Naive B cell (primary cell): Measurements from ENCODE around the gene PSG5. TPM values are rescaled to one million over a fixed set of nuclear protein-coding genes. Genes with fewer than 3 reads are reported as not detected.
"Not testable (repeated sequence)": the region's sequence is repeated elsewhere in the genome, so short reads cannot be mapped to it uniquely, and the experiment has no call there.

Experiments
- ATAC-seq, 2 donors: fragments of 150-1000 bp; cut with Tn5 transposase; 2 replicates each; pipeline ENCODE4 v1.10.0; 2021; ENCODE audit warnings: low read depth in 2 of 2, mild to moderate bottlenecking in 2 of 2, moderate library complexity in 2 of 2
- DNase-seq: peaks from one replicate; pipeline ENCODE4 v3.0.0; 2022
- H3K27ac Mint-ChIP-seq, 6 donors: one replicate each; pipeline ENCODE4 v1.8.0; 2020 to 2022; ENCODE audit warnings: mild to moderate bottlenecking in 6 of 6, mixed read lengths in 6 of 6, moderate library complexity in 5 of 6, inconsistent platforms in 2 of 6
- H3K27me3 Mint-ChIP-seq, 3 donors: one replicate each; pipeline ENCODE4 v1.8.0; 2021 to 2022; ENCODE audit warnings: mixed read lengths in 3 of 3, mild to moderate bottlenecking in 1 of 3
- H3K36me3 Mint-ChIP-seq, 2 donors: one replicate each; pipeline ENCODE4 v1.8.0; 2020 to 2022; ENCODE audit warnings: mixed read lengths in 2 of 2, inconsistent platforms in 1 of 2, mild to moderate bottlenecking in 1 of 2
- H3K4me1 Mint-ChIP-seq, 3 donors: one replicate each; pipeline ENCODE4 v1.8.0; 2020 to 2022; ENCODE audit warnings: mixed read lengths in 3 of 3, inconsistent platforms in 1 of 3, mild to moderate bottlenecking in 1 of 3, moderate library complexity in 1 of 3
- H3K4me3 Mint-ChIP-seq, 8 donors: one replicate each; pipeline ENCODE4 v1.8.0; 2020 to 2022; ENCODE audit warnings: mild to moderate bottlenecking in 8 of 8, mixed read lengths in 8 of 8, moderate library complexity in 8 of 8, inconsistent platforms in 2 of 8
- H3K9me3 Mint-ChIP-seq, 7 donors: one replicate each; pipeline ENCODE4 v1.8.0; 2020 to 2022; ENCODE audit warnings: mixed read lengths in 7 of 7, mild to moderate bottlenecking in 5 of 7, inconsistent platforms in 2 of 7, moderate library complexity in 1 of 7
- polyA plus RNA-seq, 6 donors: library from polyadenylated mRNA; unstranded; fragments of 300-500 nt; fragmentation: Illumina TruSeq; gene quantifications; one replicate each; pipeline ENCODE4 v1.2.3, GENCODE V29; 2021; ENCODE audit warnings: low read depth in 6 of 6

PSG5 gene
- polyA plus RNA-seq = not detected

DNA sequence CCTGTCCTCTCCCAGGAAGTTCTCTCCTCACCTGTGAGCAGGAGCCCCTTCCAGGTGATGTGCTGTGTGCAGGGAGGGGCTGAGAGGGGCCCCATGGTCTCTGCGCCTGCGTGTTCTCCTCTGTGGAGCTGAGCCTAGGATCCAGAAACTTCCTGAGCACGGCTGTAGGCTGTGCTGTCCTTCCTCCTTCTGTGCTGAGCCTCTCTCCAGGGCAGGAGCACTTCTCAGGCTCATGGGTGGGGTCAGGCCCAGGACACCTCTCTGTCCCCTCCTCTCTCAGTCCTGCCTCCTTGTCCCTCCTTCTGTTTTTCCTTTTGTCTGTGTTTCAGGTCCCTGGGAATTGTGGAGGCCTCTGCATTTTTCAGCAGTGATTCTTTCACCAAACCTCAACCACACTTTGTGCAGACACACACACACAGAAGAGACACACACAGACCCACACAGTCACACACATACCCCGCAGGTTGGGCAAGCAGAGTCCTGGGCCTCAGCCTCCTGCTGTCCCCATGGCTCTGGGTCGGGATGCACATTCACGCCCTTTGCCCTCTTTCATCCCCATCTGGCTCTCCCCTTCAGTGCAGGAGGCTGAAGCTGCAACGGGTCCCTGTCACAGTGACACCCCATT lies at the start of gene PSG5:
Gene PSG5, minus strand, starts transcription at position 226 of the 625 bp plus-strand sequence. Its CDS starts 131 bp downstream, at position 95.
- not testable (repeated sequence) for ATAC-seq, H3K4me1 Mint-ChIP-seq, H3K27ac Mint-ChIP-seq, H3K9me3 Mint-ChIP-seq, H3K36me3 Mint-ChIP-seq, DNase-seq
- H3K27me3 Mint-ChIP-seq = peaks cover 5 to 41% (median 31%) of the 10 kb centered on the region in 3 donors
- peak within 1 kb of the TSS in 1 of 8 donors; percentile 25 for H3K4me3 Mint-ChIP-seq

DNA sequence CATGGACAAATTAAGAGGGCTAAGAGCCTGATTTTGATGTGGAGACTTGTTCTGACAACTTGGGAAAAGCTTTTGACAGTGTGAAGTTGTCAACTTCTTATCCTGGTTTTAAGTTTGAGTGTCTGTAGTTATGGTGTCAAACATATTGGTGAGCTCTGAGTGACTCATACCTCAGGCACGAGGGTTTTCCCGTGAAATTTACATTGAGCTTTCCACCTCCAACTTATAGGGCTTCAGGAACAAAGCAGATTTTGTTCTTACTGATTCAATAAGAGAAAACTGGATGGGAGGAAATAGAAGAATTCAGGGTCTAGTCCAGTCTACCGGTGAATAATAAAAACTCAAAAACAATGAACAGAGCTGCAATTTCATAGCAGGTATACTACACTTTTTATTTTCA lies 49.4 kb upstream of the PSG5 start:
- ATAC-seq, H3K4me1 Mint-ChIP-seq, H3K27me3 Mint-ChIP-seq, H3K4me3 Mint-ChIP-seq, H3K27ac Mint-ChIP-seq, DNase-seq: not testable (repeated sequence)
- Mint-ChIP-seq H3K9me3 (peaks cover 19 to 63% (median 32%) of the 10 kb centered on the region in 7 donors), H3K36me3 (peaks cover 9 to 20% of the 10 kb centered on the region in 2 donors)

DNA sequence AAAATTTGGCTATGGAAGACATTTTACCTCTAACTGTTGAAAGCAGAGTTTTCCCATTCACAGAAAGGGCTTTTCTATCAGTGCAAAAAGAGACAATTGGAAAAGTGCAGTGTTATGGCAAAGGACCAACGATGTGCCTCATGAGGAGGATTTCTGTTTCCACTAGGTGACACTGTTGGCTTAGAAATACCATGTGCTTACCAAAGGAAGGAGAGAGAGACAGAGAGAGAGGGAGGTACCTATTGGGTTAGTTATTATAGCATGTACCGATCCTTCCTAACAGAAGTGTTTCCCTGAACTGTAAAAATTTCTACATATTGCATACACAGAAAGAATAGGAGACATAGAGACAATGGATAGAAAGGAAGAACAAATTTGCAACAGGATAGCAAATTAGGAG lies 43.0 kb upstream of the PSG5 start:
- no peak for ATAC-seq

DNA sequence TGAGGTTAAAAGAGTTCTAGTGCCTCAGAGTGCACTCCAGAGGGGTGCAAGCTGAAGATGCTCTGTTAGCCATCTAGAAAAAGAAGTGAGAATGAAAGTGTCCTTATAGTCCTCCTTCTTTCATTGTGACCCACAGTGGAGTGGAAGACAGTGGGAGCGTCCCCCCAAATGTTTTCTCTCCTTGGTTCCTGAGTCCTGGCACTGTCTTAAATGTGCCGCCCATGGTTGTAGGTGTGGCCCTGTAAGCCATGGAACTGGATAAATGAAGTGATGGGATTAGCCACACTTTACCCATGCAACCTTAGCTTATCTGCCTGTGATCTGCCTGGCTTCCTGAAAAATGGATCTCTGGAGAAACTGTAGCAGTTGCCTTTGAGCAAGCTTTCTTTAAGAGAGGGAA lies 42.4 kb upstream of the PSG5 start:
- H3K4me3 Mint-ChIP-seq, DNase-seq, H3K4me1 Mint-ChIP-seq, H3K27me3 Mint-ChIP-seq, H3K27ac Mint-ChIP-seq, ATAC-seq: not testable (repeated sequence)
- Mint-ChIP-seq H3K36me3 (peaks cover 0 to 17% of the 10 kb centered on the region in 2 donors), H3K9me3 (peaks cover 22 to 91% (median 59%) of the 10 kb centered on the region in 7 donors)

More for the DNA sequence above, 43.0 kb upstream of the PSG5 start:
- Mint-ChIP-seq H3K9me3 (peaks cover 21 to 90% (median 56%) of the 10 kb centered on the region in 7 donors), H3K27ac (no peak overlapping the region), H3K27me3 (peaks cover 0 to 8% (median 4%) of the 10 kb centered on the region in 3 donors), H3K36me3 (peaks cover 0 to 22% of the 10 kb centered on the region in 2 donors), H3K4me1 (no peaks in the 10 kb centered on the region), H3K4me3 (no peak overlapping the region)
- no peak for DNase-seq

DNA sequence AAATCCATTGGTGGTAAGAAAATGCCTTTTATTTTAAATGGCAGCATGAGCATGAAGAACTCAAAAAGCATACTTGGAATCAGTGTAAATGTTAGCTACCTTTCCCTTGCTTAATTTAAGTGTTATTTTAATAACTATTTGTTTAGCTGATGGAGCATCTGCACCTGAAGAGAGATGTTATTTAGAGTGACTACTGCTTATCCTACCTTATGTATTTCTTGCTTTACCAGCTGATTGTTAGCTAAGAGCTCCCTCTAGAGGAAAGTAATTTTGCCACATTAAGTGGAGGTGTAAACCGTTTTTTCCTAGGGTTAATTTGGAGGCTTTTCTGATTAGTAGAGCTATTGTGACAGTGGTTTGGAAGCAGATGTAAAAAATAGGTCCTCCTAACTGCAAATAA lies 40.6 kb upstream of the PSG5 start:
- not testable (repeated sequence) for H3K27me3 Mint-ChIP-seq, H3K4me3 Mint-ChIP-seq, DNase-seq, ATAC-seq, H3K27ac Mint-ChIP-seq, H3K36me3 Mint-ChIP-seq, H3K4me1 Mint-ChIP-seq
- H3K9me3 Mint-ChIP-seq = peaks cover 14 to 92% (median 60%) of the 10 kb centered on the region in 7 donors

DNA sequence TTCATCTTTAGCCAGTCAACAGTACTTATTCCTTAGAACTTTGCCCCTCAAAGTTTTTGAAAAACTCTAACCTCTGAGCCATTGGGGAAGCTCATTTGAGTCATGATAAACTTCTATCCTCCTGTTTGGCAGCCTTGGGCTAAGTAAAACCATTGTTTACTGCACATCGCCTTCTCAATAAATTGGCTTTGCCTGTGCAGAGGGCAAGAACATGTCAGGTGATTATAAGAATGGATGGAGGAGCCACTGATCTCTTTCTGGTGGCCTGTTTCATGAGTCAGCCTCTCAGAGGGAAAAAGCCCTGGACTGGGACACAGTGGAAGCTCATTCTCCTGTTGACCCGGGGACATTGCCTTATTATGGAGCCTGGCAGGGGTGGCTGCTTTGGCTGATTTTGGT lies 38.5 kb upstream of the PSG5 start:
- Mint-ChIP-seq H3K36me3 (peaks cover 0 to 9% of the 10 kb centered on the region in 2 donors), H3K9me3 (peaks cover 12 to 82% (median 55%) of the 10 kb centered on the region in 7 donors), H3K27ac (no peak overlapping the region), H3K4me3 (no peak overlapping the region), H3K27me3 (peaks cover 0 to 3% (median 0%) of the 10 kb centered on the region in 3 donors), H3K4me1 (no peaks in the 10 kb centered on the region)
- DNase-seq (no peak), ATAC-seq (no peak)

DNA sequence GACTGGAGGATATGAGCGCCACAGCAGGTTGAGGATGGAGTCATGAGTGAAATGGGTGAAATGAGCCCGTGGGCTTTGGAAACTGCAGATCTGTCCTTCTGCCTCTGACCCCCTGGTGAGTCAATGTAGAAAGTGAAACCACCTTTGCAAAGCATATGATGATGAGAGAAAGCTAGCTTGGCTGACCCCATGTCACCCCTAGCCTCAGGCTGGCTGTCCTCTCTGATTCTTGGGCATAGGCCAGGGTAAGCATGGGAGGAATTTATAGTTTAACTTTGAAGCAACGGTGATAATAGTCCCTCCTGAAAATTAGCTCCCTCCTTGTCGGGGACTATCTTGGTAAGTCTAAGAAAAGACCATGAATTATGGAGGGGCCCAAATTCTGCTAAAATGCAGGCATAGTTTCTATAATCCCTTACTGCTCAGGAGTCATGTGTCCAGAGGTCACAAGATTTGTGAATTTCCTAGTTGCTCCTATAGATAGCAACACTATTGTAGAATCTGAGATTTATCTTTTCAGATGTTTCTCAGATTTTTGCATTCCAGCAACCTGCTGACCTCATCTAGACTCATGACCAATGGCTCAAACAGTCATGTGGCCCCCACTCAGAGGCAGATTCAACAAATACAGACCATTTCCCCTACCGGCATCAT lies 38.0 kb upstream of the PSG5 start:
- H3K27ac Mint-ChIP-seq, DNase-seq, H3K27me3 Mint-ChIP-seq, H3K36me3 Mint-ChIP-seq, H3K4me1 Mint-ChIP-seq, ATAC-seq, H3K4me3 Mint-ChIP-seq: not testable (repeated sequence)
- H3K9me3 Mint-ChIP-seq = peaks cover 8 to 79% (median 50%) of the 10 kb centered on the region in 7 donors

DNA sequence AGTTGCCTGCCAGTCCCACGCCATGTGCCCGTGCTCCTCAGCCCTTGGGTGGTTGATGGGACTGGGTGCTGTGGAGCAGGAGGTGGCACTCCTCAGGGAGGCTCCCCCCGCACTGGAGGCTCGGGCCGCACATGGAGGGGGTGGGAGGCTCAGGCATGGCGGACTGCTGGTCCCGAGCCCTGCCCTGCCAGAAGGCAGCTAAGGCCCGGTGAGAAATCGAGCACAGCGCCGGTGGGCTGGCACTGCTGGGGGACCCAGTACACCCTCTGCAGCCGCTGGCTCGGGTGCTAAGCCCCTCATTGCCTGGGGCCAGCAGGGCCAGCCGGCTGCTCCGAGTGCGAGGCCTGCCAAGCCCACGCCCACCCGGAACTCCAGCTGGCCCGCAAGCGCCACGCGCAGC lies 35.6 kb upstream of the PSG5 start:
- not testable (repeated sequence) for ATAC-seq, H3K27ac Mint-ChIP-seq, H3K27me3 Mint-ChIP-seq, H3K4me3 Mint-ChIP-seq, H3K4me1 Mint-ChIP-seq, DNase-seq, H3K36me3 Mint-ChIP-seq
- peaks cover 6 to 74% (median 34%) of the 10 kb centered on the region in 7 donors for H3K9me3 Mint-ChIP-seq

DNA sequence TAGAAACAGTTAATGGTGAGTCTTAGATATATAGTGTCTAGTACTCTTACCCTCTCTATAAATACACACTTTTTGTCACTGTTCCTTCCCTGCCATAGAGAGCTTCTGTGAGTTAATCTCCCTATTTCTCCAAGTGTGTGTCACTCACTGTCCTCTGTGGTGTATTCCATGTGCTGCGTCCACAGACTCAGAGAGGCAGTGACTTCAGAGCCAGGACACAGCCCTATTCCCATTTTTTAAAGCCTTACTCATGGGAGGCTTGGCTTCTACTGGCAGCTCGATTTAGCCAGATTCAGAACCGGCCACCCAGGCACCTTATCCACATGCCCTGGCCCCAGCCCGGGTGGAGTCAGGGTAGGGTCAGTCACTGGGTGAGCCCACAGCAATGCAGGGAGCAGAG lies 32.8 kb upstream of the PSG5 start:
- Mint-ChIP-seq H3K9me3 (peaks cover 9 to 47% (median 12%) of the 10 kb centered on the region in 7 donors), H3K27me3 (peaks cover 3 to 11% (median 8%) of the 10 kb centered on the region in 3 donors)
- not testable (repeated sequence) for H3K4me3 Mint-ChIP-seq, ATAC-seq, DNase-seq, H3K4me1 Mint-ChIP-seq, H3K27ac Mint-ChIP-seq, H3K36me3 Mint-ChIP-seq

DNA sequence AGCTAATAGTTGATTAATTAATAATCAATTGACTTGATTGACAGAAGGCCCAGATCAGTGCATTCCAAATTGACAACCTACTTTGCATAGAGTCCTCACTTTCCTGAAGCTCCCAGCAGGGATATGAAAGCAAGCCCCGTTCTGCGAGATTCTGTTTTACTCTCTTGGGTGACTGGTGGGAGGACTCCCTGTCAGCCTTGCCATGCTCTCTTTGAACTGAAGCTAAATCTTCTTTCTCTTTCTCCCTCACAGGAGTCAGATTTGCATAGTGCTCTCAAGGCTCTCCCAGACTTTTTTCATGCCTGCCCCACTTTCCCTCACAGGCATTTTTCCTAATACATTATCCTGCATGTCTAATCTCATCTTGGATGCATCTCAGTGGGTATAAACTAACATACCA lies 29.5 kb upstream of the PSG5 start:
- H3K36me3 Mint-ChIP-seq, DNase-seq, H3K27ac Mint-ChIP-seq, H3K4me3 Mint-ChIP-seq, H3K4me1 Mint-ChIP-seq, ATAC-seq: not testable (repeated sequence)
- peaks cover under 1 to 21% (median 8%) of the 10 kb centered on the region in 7 donors for H3K9me3 Mint-ChIP-seq
- H3K27me3 Mint-ChIP-seq = peaks cover 5 to 12% (median 8%) of the 10 kb centered on the region in 3 donors

DNA sequence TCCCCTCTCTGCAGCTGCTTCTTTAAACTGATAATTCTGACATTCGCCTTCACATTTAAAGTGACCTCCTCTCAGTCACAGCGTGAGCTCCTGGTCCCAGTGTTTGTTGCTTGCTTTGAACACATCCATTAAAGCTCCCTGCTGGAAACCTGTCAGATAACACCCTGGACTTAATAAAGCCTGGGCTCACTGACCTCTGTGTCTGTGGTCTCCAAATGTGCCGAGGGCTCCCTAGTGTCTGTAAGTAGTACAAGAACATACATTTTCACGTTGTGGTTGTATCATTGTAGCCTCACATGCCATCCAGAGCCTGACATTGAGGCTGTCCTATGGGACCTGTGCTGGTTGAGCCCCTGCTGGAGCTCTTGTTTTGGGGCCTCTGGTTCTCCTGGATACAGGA lies 21.7 kb upstream of the PSG5 start:
- Mint-ChIP-seq H3K9me3 (peaks cover 0 to 4% (median 0%) of the 10 kb centered on the region in 7 donors), H3K27me3 (peaks cover 11 to 24% (median 13%) of the 10 kb centered on the region in 3 donors), H3K4me1 (no peaks in the 10 kb centered on the region), H3K27ac (no peak overlapping the region), H3K36me3 (no peaks in the 10 kb centered on the region), H3K4me3 (no peak overlapping the region)
- DNase-seq = no peak
- ATAC-seq = no peak

DNA sequence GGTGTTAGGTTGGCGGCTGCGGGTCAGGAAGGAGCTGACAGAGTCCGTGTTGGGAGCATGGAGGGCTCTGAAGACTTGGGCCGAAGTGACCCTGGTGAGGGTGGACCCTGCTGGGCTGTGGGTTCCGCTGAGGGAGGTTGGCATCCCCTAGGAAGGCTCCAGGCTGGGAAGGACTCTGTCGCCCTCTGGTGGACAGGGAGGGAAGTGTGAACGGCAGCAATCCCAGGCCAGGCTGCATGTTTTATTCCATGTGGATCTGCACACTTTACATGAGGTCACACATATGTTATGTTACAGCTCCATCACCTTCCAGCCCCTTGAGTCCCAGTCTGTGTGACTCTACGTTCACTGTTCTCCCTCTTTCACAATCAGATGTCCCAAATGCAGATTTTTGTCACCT lies 20.8 kb upstream of the PSG5 start:
- H3K27ac Mint-ChIP-seq, H3K4me1 Mint-ChIP-seq, H3K36me3 Mint-ChIP-seq, DNase-seq, H3K4me3 Mint-ChIP-seq, H3K9me3 Mint-ChIP-seq, ATAC-seq: not testable (repeated sequence)
- peaks cover 11 to 24% (median 13%) of the 10 kb centered on the region in 3 donors for H3K27me3 Mint-ChIP-seq

DNA sequence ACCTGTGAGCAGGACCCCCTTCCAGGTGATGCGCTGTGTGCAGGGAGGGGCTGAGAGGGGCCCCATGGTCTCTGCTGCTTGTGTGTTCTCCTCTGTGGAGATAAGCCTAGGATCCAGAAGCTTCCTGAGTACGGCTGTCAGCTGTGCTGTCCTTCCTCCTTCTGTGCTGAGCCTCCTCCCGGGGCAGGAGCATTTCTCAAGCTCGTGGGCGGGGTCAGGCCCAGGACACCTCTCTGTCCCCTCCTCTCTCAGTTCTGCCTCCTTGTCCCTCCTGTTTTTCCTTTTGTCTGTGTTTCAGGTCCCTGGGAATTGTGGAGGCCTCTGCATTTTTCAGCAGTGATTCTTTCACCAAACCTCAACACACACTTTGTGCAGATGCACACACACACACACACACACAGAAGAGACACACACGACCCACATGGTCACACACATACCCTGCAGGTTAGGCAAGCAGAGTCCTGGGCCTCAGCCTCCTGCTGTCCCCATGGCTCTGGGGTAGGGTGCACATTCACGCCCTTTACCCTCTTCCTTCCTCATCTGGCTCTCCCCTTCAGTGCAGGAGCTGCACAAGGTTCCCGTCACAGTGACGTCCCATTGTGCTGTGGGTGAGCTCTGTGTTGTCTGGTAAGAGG lies 19.3 kb upstream of the PSG5 start, which contains the start of gene PSG4:
Gene PSG4, minus strand, starts transcription at position 168 of the 635 bp plus-strand sequence. Its CDS starts 102 bp downstream, at position 66.
- H3K9me3 Mint-ChIP-seq, H3K36me3 Mint-ChIP-seq, ATAC-seq, H3K4me1 Mint-ChIP-seq, DNase-seq: not testable (repeated sequence)
- H3K4me3 Mint-ChIP-seq = peak within 1 kb of the TSS in 1 of 8 donors; percentile 34
- peak within 1 kb of the TSS in 2 of 6 donors; percentile 17 to 47 for H3K27ac Mint-ChIP-seq
- peaks cover 9 to 30% (median 10%) of the 10 kb centered on the region in 3 donors for H3K27me3 Mint-ChIP-seq
